ENCODE data around the gene RBM22.

Gene RBM22

GRCh38 chr5:150648294-150649107, 52.4 kb downstream of the RBM22 start:
- Histone ChIP-seq H3K9me3 (ENCODE audit: low read length) (no peaks in the 10 kb centered on the region), H3K27me3 (ENCODE audit: insufficient read depth, low read length) (peaks cover 3% of the 10 kb centered on the region; the same call in 1 of the 2 replicates), H3K36me3 (ENCODE audit: insufficient read depth, low read length) (no peaks in the 10 kb centered on the region), H3K9ac (ENCODE audit: low read length) (no peak overlapping the region), H3K4me1 (ENCODE audit: insufficient read depth, low read length, severe bottlenecking) (no peaks in the 10 kb centered on the region), H3K9me2 (ENCODE audit: low read depth, low read length) (no peaks in the 10 kb centered on the region), H3K27ac (ENCODE audit: low read depth, low read length, poor library complexity, severe bottlenecking) (no peak overlapping the region), H3K4me2 (ENCODE audit: low read length) (no peak overlapping the region), H4K20me1 (ENCODE audit: insufficient read depth, low read length) (no peaks in the 10 kb centered on the region), H3K79me2 (ENCODE audit: insufficient read depth, low read length) (no peaks in the 10 kb centered on the region), H3F3A (ENCODE audit: insufficient read depth, low read length) (no peaks in the 10 kb centered on the region), H2AFZ (ENCODE audit: low read length) (no peak overlapping the region), H3K4me3 (ENCODE audit: low read depth, low read length, poor library complexity, severe bottlenecking) (no peak overlapping the region)
- TF ChIP-seq EZH2 (IDR thresholded peaks at IDR 0.05; ENCODE audit: borderline replicate concordance, low read length) = no peak
- TF ChIP-seq CTCF (IDR thresholded peaks at IDR 0.05; ENCODE audit: low read length) = no peak

GRCh38 chr5:150647275-150648251, 53.3 kb downstream of the RBM22 start:
- H3K9me2 ChIP-seq (ENCODE audit: low read depth, low read length) = no peaks in the 10 kb centered on the region
- no peaks in the 10 kb centered on the region for H3F3A ChIP-seq (ENCODE audit: insufficient read depth, low read length)
- peaks cover 4% of the 10 kb centered on the region; the same call in 1 of the 2 replicates for H3K27me3 ChIP-seq (ENCODE audit: insufficient read depth, low read length)
- no peak overlapping the region for H3K27ac ChIP-seq (ENCODE audit: low read depth, low read length, poor library complexity, severe bottlenecking)
- no peaks in the 10 kb centered on the region for H3K36me3 ChIP-seq (ENCODE audit: insufficient read depth, low read length)
- H3K4me1 ChIP-seq (ENCODE audit: insufficient read depth, low read length, severe bottlenecking) = no peaks in the 10 kb centered on the region
- no peak overlapping the region for H3K9ac ChIP-seq (ENCODE audit: low read length)
- H3K9me3 ChIP-seq (ENCODE audit: low read length) = no peaks in the 10 kb centered on the region
- TF ChIP-seq CTCF (IDR thresholded peaks at IDR 0.05; ENCODE audit: low read length) = no peak
- no peak overlapping the region for H2AFZ ChIP-seq (ENCODE audit: low read length)
- H4K20me1 ChIP-seq (ENCODE audit: insufficient read depth, low read length) = no peaks in the 10 kb centered on the region
- no peak overlapping the region for H3K4me3 ChIP-seq (ENCODE audit: low read depth, low read length, poor library complexity, severe bottlenecking)
- H3K79me2 ChIP-seq (ENCODE audit: insufficient read depth, low read length) = no peaks in the 10 kb centered on the region
- H3K4me2 ChIP-seq (ENCODE audit: low read length) = no peak overlapping the region

GRCh38 chr5:150645070-150645700, 55.7 kb downstream of the RBM22 start:
- no peaks in the 10 kb centered on the region for H3K4me1 ChIP-seq (ENCODE audit: insufficient read depth, low read length, severe bottlenecking)
- H3K9me3 ChIP-seq (ENCODE audit: low read length) = no peaks in the 10 kb centered on the region
- no peaks in the 10 kb centered on the region for H3K9me2 ChIP-seq (ENCODE audit: low read depth, low read length)
- H3K27me3 ChIP-seq (ENCODE audit: insufficient read depth, low read length) = peaks cover 8% of the 10 kb centered on the region; the same call in 1 of the 2 replicates
- no peaks in the 10 kb centered on the region for H3K79me2 ChIP-seq (ENCODE audit: insufficient read depth, low read length)
- no peaks in the 10 kb centered on the region for H3F3A ChIP-seq (ENCODE audit: insufficient read depth, low read length)
- H4K20me1 ChIP-seq (ENCODE audit: insufficient read depth, low read length) = no peaks in the 10 kb centered on the region
- no peak overlapping the region for H3K27ac ChIP-seq (ENCODE audit: low read depth, low read length, poor library complexity, severe bottlenecking)
- H3K36me3 ChIP-seq (ENCODE audit: insufficient read depth, low read length) = no peaks in the 10 kb centered on the region
- no peak overlapping the region for H3K4me3 ChIP-seq (ENCODE audit: low read depth, low read length, poor library complexity, severe bottlenecking)
- no peak overlapping the region for H2AFZ ChIP-seq (ENCODE audit: low read length)
- no peak for TF ChIP-seq EZH2 (IDR thresholded peaks at IDR 0.05; ENCODE audit: borderline replicate concordance, low read length)
- TF ChIP-seq CTCF (IDR thresholded peaks at IDR 0.05; ENCODE audit: low read length) = no peak
- H3K4me2 ChIP-seq (ENCODE audit: low read length) = no peak overlapping the region
- H3K9ac ChIP-seq (ENCODE audit: low read length) = no peak overlapping the region
